ENCODE data around the gene RNF111. TPM values are rescaled to one million over a fixed set of nuclear protein-coding genes. Genes with fewer than 3 reads are reported as not detected.

RNF111 gene
- total and polyA plus RNA-seq, 8 donors = 4.3 to 37.1 (median 11.4) TPM

DNA sequence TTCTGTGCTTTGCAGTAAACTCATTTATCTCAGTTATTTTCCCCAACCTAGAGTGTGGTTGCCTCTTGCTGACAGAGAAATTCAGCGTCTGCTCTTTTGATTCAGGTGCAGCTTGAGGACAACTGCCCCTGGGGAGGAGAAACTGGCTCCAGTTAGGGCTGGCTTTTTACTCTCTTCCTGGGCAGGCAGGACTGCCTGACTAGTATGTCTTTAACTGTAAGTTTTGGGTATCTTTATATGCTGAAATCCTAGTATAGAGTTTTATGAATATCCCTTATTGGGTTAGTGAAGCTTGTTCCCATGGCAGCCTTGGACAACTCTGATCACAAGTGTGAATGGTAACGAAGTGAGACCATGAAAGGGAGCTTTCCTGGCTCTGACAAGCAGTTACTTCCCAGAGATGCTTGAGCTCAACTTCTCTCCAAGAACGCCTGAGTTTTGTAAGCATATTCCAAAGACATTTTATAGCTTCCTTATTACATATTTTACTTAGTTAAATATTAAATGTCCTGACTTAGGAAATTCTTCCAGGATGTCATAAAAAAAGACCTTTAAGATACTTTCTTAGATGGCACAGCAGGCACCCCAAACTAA is 144.6 kb downstream of the RNF111 start:
- TF ChIP-seq, protein P1, sequence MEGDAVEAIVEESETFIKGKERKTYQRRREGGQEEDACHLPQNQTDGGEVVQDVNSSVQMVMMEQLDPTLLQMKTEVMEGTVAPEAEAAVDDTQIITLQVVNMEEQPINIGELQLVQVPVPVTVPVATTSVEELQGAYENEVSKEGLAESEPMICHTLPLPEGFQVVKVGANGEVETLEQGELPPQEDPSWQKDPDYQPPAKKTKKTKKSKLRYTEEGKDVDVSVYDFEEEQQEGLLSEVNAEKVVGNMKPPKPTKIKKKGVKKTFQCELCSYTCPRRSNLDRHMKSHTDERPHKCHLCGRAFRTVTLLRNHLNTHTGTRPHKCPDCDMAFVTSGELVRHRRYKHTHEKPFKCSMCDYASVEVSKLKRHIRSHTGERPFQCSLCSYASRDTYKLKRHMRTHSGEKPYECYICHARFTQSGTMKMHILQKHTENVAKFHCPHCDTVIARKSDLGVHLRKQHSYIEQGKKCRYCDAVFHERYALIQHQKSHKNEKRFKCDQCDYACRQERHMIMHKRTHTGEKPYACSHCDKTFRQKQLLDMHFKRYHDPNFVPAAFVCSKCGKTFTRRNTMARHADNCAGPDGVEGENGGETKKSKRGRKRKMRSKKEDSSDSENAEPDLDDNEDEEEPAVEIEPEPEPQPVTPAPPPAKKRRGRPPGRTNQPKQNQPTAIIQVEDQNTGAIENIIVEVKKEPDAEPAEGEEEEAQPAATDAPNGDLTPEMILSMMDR (IDR thresholded peaks at IDR 0.05) = no peak
- no peak for TF ChIP-seq POLR2AphosphoS5 (IDR thresholded peaks at IDR 0.05)
- no peak for TF ChIP-seq POLR2A (IDR thresholded peaks at IDR 0.05)
- no peak for TF ChIP-seq EP300 (IDR thresholded peaks at IDR 0.05)
- Histone ChIP-seq H3K4me1 (no peaks in the 10 kb centered on the region), H3K27ac (no peak overlapping the region), H3K36me3 (peaks cover 6 to 50% (median 40%) of the 10 kb centered on the region in 4 donors), H3K4me3 (no peak overlapping the region), H3K27me3 (no peaks in the 10 kb centered on the region), H3K9me3 (peaks cover 0 to 7% (median 0%) of the 10 kb centered on the region in 4 donors)
- intact Hi-C loops (cut with DNase I; ENCODE audit: low total_unique reads) = loop anchor here (10.0 kb wide), 1 partner anchor 627 kb away; no protein-coding TSS in a partner anchor
- 85 to 96% (median 95%) methylated on average over 3 of the region's 3 CpGs for WGBS, 5 donors
- no peak for DNase-seq

- no peak for DNase-seq
- Histone ChIP-seq H3K4me1 (no peaks in the 10 kb centered on the region), H3K27me3 (no peaks in the 10 kb centered on the region), H3K4me3 (no peak overlapping the region), H3K9me3 (peaks cover 0 to 7% (median 0%) of the 10 kb centered on the region in 4 donors), H3K27ac (no peak overlapping the region), H3K36me3 (peaks cover 15 to 69% (median 58%) of the 10 kb centered on the region in 4 donors)
- 95 to 100% (median 98%) methylated on average over 5 to 6 of the region's 6 CpGs for WGBS, 5 donors
- no peak for TF ChIP-seq POLR2A (IDR thresholded peaks at IDR 0.05)
- TF ChIP-seq POLR2AphosphoS5 (IDR thresholded peaks at IDR 0.05) = no peak
- TF ChIP-seq, protein P1 (IDR thresholded peaks at IDR 0.05) = no peak
- TF ChIP-seq EP300 (IDR thresholded peaks at IDR 0.05) = no peak
- intact Hi-C loops (cut with DNase I; ENCODE audit: low total_unique reads) = loop anchor here (10.0 kb wide), 1 partner anchor 629 kb away; no protein-coding TSS in a partner anchor
Observed at GRCh38 chr15:59133929-59134427, 146.5 kb downstream of the RNF111 start.

DNA sequence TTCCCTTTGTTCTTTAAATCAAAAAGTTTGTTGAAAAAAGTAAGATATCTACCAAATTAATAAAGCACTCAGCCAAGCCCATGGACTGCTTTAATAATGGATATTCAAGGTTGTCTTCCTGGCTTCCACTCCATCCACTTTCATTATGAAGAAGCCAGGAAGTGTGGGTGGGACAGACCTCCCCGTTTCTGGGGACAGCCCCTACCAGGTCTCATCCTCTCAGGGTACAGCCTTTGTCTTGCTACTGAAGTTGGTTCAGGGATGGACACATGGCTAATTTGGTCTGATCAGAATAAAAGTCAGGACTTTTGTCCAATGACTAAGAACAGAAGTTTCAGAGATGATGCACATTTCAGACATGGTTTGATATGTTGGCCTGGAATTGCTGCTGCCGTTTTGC is 150.1 kb downstream of the RNF111 start:
- Histone ChIP-seq H3K4me1 (no peaks in the 10 kb centered on the region), H3K36me3 (peaks cover 15 to 75% (median 67%) of the 10 kb centered on the region in 4 donors), H3K27me3 (no peaks in the 10 kb centered on the region), H3K27ac (no peak overlapping the region), H3K9me3 (no peaks in the 10 kb centered on the region), H3K4me3 (no peak overlapping the region)
- DNase-seq = no peak
- TF ChIP-seq, protein P1 (IDR thresholded peaks at IDR 0.05) = no peak
- no peak for TF ChIP-seq EP300 (IDR thresholded peaks at IDR 0.05)
- no peak for TF ChIP-seq POLR2A (IDR thresholded peaks at IDR 0.05)
- no peak for TF ChIP-seq POLR2AphosphoS5 (IDR thresholded peaks at IDR 0.05)
- 52 to 65% (median 59%) methylated on average over 2 of the region's 2 CpGs for WGBS, 5 donors
- intact Hi-C loops (cut with DNase I; ENCODE audit: low total_unique reads) = loop anchor here (10.0 kb wide), 1 partner anchor 633 kb away; no protein-coding TSS in a partner anchor

- Histone ChIP-seq H3K4me3 (no peak overlapping the region), H3K9me3 (no peaks in the 10 kb centered on the region), H3K27ac (no peak overlapping the region), H3K27me3 (no peaks in the 10 kb centered on the region), H3K4me1 (no peaks in the 10 kb centered on the region), H3K36me3 (peaks cover 15 to 76% (median 71%) of the 10 kb centered on the region in 4 donors)
- WGBS, 5 donors = 60 to 73% (median 65%) methylated on average over 7 of the region's 7 CpGs
- intact Hi-C loops (cut with DNase I; ENCODE audit: low total_unique reads) = loop anchor here (10.0 kb wide), 1 partner anchor 633 kb away; no protein-coding TSS in a partner anchor
- DNase-seq = peak; percentile 50 to 57
- no peak for TF ChIP-seq POLR2AphosphoS5 (IDR thresholded peaks at IDR 0.05)
- TF ChIP-seq, protein P1 (IDR thresholded peaks at IDR 0.05) = peak in 5 of 7 experiments; percentile 18 to 52 (median 40)
Observed at GRCh38 chr15:59138243-59138642, 150.8 kb downstream of the RNF111 start.
